ENCODE data around the gene HEATR3. TPM values are rescaled to one million over a fixed set of nuclear protein-coding genes. Genes with fewer than 3 reads are reported as not detected.

HEATR3 gene
- total RNA-seq, 2 donors from 2014 or later: 18.8 to 22.7 TPM

GRCh38 chr16:50024207-50024606, 41.6 kb upstream of the HEATR3 start:
- Histone ChIP-seq H3K36me3 (no peaks in the 10 kb centered on the region), H3K9me3 (no peaks in the 10 kb centered on the region), H3K27me3 (replicated peaks; ENCODE audit: insufficient read depth) (no peaks in the 10 kb centered on the region), H3K27ac (no peak overlapping the region), H3K4me1 (replicated peaks) (no peaks in the 10 kb centered on the region), H3K4me3 (no peak overlapping the region)
- intact Hi-C loops (cut with DNase I): loop anchor here (10.0 kb wide), 1 partner anchor 641 kb away; no protein-coding TSS in a partner anchor
- peak; percentile 7 for DNase-seq (ENCODE audit: low spot score)
- WGBS: 78% methylated on average over 11 of the region's 11 CpGs
- TF ChIP-seq POLR2A (IDR thresholded peaks at IDR 0.05) (no peak), POLR2AphosphoS5 (IDR thresholded peaks at IDR 0.05) (no peak)
- TF ChIP-seq, protein P1, sequence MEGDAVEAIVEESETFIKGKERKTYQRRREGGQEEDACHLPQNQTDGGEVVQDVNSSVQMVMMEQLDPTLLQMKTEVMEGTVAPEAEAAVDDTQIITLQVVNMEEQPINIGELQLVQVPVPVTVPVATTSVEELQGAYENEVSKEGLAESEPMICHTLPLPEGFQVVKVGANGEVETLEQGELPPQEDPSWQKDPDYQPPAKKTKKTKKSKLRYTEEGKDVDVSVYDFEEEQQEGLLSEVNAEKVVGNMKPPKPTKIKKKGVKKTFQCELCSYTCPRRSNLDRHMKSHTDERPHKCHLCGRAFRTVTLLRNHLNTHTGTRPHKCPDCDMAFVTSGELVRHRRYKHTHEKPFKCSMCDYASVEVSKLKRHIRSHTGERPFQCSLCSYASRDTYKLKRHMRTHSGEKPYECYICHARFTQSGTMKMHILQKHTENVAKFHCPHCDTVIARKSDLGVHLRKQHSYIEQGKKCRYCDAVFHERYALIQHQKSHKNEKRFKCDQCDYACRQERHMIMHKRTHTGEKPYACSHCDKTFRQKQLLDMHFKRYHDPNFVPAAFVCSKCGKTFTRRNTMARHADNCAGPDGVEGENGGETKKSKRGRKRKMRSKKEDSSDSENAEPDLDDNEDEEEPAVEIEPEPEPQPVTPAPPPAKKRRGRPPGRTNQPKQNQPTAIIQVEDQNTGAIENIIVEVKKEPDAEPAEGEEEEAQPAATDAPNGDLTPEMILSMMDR (IDR thresholded peaks at IDR 0.05): no peak

- intact Hi-C loops (cut with DNase I): loop anchor here (5.0 to 10.0 kb wide), 6 partner anchors 37 to 782 kb away; partner anchors contain the start of genes BRD7 and TENT4B
- WGBS: under 1% methylated on average over 65 of the region's 65 CpGs
- H3K27ac ChIP-seq: peak within 1 kb of the TSS; percentile 77 to 79
Measured at GRCh38 chr16:50024684-50025536, 40.9 kb upstream of the HEATR3 start, which contains the start of gene CNEP1R1. Gene CNEP1R1, plus strand, starts transcription at chr16:50025225. Its CDS starts 91 bp downstream, at chr16:50025316.

DNA sequence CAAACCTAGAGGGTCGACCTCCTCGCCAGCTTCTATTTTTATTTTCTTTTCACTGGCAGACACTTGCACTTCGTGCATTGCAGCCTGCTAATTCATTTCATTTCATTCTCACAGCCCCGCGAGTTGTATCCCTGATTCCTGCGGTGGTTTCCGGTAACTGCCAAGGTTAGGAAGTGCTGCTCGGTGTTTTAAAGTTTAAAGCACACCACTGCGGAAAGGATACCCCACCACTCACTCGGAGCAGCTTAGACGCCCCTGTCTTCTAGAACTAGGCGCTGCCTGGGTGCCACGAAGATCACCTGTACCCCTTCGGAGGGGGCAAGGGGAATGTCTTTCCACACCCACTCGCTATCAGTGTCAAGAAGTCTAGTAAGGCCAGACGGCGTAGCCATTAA, 40.2 kb upstream of the HEATR3 start:
- peak overlapping the region; percentile 77 to 79 for H3K27ac ChIP-seq
- peak overlapping the region; percentile 99 to 100 for H3K4me3 ChIP-seq
- no peak for TF ChIP-seq POLR2A (IDR thresholded peaks at IDR 0.05)
- TF ChIP-seq, protein P1 (IDR thresholded peaks at IDR 0.05): no peak
- no peak for TF ChIP-seq POLR2AphosphoS5 (IDR thresholded peaks at IDR 0.05)
- H3K27me3 ChIP-seq (replicated peaks; ENCODE audit: insufficient read depth): no peaks in the 10 kb centered on the region
- H3K36me3 ChIP-seq: no peaks in the 10 kb centered on the region
- H3K4me1 ChIP-seq (replicated peaks): no peaks in the 10 kb centered on the region
- under 1% methylated on average over 17 of the region's 17 CpGs for WGBS
- DNase-seq (ENCODE audit: low spot score): no peak
- no peaks in the 10 kb centered on the region for H3K9me3 ChIP-seq
- intact Hi-C loops (cut with DNase I): loop anchor here (5.0 to 10.0 kb wide), 6 partner anchors 37 to 782 kb away; partner anchors contain the start of genes BRD7 and TENT4B

More at GRCh38 chr16:50024684-50025536, 40.9 kb upstream of the HEATR3 start, which contains the start of gene CNEP1R1:
- DNase-seq (ENCODE audit: low spot score): peak; percentile 95
- no peaks in the 10 kb centered on the region for H3K27me3 ChIP-seq (replicated peaks; ENCODE audit: insufficient read depth)
- TF ChIP-seq POLR2AphosphoS5 (IDR thresholded peaks at IDR 0.05): peak; percentile 96
- peak; percentile 49 for TF ChIP-seq POLR2A (IDR thresholded peaks at IDR 0.05)
- TF ChIP-seq, protein P1 (IDR thresholded peaks at IDR 0.05): peak; percentile 99 to 100 (median 100)
- no peaks in the 10 kb centered on the region for H3K36me3 ChIP-seq
- H3K4me3 ChIP-seq: peak within 1 kb of the TSS; percentile 99 to 100
- no peaks in the 10 kb centered on the region for H3K9me3 ChIP-seq
- H3K4me1 ChIP-seq (replicated peaks): no peaks in the 10 kb centered on the region

- no peak for DNase-seq (ENCODE audit: low spot score)
- Histone ChIP-seq H3K9me3 (no peaks in the 10 kb centered on the region), H3K4me3 (no peak overlapping the region), H3K27ac (no peak overlapping the region), H3K36me3 (no peaks in the 10 kb centered on the region), H3K4me1 (replicated peaks) (no peaks in the 10 kb centered on the region), H3K27me3 (replicated peaks; ENCODE audit: insufficient read depth) (no peaks in the 10 kb centered on the region)
- TF ChIP-seq POLR2AphosphoS5 (IDR thresholded peaks at IDR 0.05) (no peak), POLR2A (IDR thresholded peaks at IDR 0.05) (no peak)
- TF ChIP-seq, protein P1 (IDR thresholded peaks at IDR 0.05): no peak
- intact Hi-C loops (cut with DNase I): loop anchor here (5.0 to 10.0 kb wide), 6 partner anchors 34 to 779 kb away; partner anchors contain the start of genes BRD7 and TENT4B
- WGBS: over 99% methylated on average over 5 of the region's 5 CpGs
Measured at GRCh38 chr16:50027829-50028228, 37.9 kb upstream of the HEATR3 start.

Measured in prostate gland (tissue), 2 donors.